GM18868 (cell line): ENCODE measurements around the gene COQ8B.

Experiments used
- ATAC-seq: cut with Tn5 transposase; IDR thresholded peaks from one replicate; pipeline ENCODE4 v1.9.1; 2021; ENCODE audit warnings: mild to moderate bottlenecking, moderate library complexity; ENCODE audit not compliant: unreplicated experiment

The COQ8B gene

GRCh38 chr19:40642051-40642706 lies 74.5 kb downstream of the COQ8B start:
- ATAC-seq: no peak
